Stimulated activated naive CD8-positive, alpha-beta T cell treated with anti-CD3 and anti-CD28 coated beads, Interleukin-15, Interleukin-2, amounts not matched to agents 100 ng/mL and 50 ng/mL, for 24 hours (primary cell): Measurements from ENCODE around the gene DDR2.
"Not testable (repeated sequence)": the region's sequence is repeated elsewhere in the genome, so short reads cannot be mapped to it uniquely, and the experiment has no call there.

ENCODE experiments used
- H3K27ac Mint-ChIP-seq: one replicate; pipeline ENCODE4 v1.8.0; 2021; ENCODE audit warnings: mild to moderate bottlenecking, mixed read lengths
- H3K27me3 Mint-ChIP-seq: one replicate; pipeline ENCODE4 v1.8.0; 2021; ENCODE audit warnings: mixed read lengths
- H3K36me3 Mint-ChIP-seq: one replicate; pipeline ENCODE4 v1.8.0; 2021; ENCODE audit warnings: low read depth, mixed read lengths
- H3K4me1 Mint-ChIP-seq: one replicate; pipeline ENCODE4 v1.8.0; 2021; ENCODE audit warnings: low read depth, mixed read lengths
- H3K4me3 Mint-ChIP-seq: one replicate; pipeline ENCODE4 v1.8.0; 2021; ENCODE audit warnings: mild to moderate bottlenecking, mixed read lengths
- H3K9me3 Mint-ChIP-seq: one replicate; pipeline ENCODE4 v1.8.0; 2021; ENCODE audit warnings: mixed read lengths

DDR2 gene

DNA sequence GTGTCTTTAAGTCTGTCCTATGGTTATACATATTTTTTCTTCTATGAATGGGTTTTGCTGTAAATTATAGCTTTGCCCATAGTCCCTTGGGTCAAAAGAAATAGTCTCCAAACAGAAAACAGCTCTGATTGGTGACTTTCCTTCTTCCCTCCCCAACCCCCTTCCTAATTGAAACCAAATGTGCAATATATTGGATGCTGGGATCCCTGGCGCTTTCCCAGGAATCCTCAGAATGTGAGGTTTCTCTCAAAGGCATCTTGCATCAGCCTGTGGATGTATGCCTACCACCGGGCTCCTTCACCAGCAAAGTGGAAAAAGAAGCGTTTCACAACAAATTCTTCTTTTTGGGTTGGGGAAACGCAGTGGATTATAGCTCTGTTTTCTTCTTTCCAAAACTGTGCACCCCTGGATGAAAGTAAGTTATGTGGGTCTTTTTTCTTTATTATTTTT, at the start of gene DDR2:
Gene DDR2 (plus strand): TSS at position 248 of the 450 bp plus-strand sequence. CDS start 86,600 bp downstream, outside the sequence.
- Mint-ChIP-seq H3K27ac (no peak within 1 kb of the TSS), H3K4me1 (no peaks in the 10 kb centered on the region), H3K4me3 (no peak within 1 kb of the TSS), H3K9me3 (no peaks in the 10 kb centered on the region), H3K27me3 (peaks cover 11% of the 10 kb centered on the region), H3K36me3 (no peaks in the 10 kb centered on the region)

DNA sequence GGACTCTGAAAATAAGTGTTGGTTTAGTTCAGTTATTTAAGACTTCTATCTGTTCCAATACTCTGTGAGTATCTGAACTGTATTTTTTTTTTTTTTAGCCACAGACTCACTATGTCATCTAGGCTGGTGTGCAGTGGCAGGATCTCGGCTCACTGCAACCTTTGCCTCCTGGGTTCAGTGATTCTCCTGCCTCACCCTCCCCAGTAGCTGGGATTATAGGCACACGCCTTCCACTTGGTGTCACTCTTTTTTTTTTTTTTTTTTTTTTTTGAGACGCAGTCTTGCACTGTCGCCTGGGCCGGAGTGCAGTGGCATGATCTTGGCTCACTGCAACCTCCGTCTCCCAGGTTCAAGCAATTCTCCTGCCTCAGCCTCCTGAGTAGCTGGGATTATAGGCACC, 49.4 kb upstream of the DDR2 start:
- not testable (repeated sequence) for H3K4me1 Mint-ChIP-seq, H3K9me3 Mint-ChIP-seq, H3K27ac Mint-ChIP-seq, H3K27me3 Mint-ChIP-seq, H3K4me3 Mint-ChIP-seq
- peaks cover 56% of the 10 kb centered on the region for H3K36me3 Mint-ChIP-seq

DNA sequence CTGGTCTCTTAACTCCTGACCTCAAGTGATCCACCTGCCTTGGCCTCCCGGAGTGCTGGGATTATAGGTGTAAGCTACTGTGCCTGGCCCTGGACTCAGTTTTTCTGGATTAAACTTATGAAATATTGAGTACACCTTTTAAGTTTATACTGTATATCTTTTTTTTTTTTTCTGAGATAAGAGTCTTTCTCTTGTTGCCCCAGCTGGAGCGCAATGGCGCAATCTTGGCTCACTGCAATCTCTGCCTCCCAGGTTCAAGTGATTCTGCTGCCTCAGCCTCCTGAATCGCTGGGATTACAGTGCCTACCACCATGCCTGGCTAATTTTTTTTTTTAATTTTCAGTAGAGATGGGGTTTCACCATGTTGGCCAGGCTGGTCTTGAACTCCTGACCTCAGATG, 47.2 kb upstream of the DDR2 start:
- peaks cover 55% of the 10 kb centered on the region for H3K36me3 Mint-ChIP-seq
- not testable (repeated sequence) for H3K27ac Mint-ChIP-seq

DNA sequence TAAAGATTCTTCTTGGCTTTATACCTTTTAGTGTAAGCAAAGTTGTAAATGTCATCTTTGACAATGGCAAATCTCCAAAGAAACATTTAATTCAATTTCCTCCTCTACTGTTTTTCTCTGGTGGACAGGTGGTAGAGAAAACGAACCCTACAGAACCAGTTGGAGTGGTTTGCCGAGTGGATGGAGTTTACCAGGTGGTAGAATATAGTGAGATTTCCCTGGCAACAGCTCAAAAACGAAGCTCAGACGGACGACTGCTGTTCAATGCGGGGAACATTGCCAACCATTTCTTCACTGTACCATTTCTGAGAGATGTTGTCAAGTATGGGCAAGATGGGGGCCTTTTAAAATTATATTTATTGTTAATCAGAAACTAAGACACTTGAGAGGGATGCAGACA, 44.9 kb upstream of the DDR2 start:
- Mint-ChIP-seq H3K27me3 (no peaks in the 10 kb centered on the region), H3K27ac (no peak overlapping the region), H3K4me3 (no peak overlapping the region), H3K4me1 (no peaks in the 10 kb centered on the region), H3K36me3 (peaks cover 49% of the 10 kb centered on the region), H3K9me3 (no peaks in the 10 kb centered on the region)

More for the DNA sequence above, 47.2 kb upstream of the DDR2 start:
- not testable (repeated sequence) for H3K4me3 Mint-ChIP-seq, H3K27me3 Mint-ChIP-seq, H3K9me3 Mint-ChIP-seq, H3K4me1 Mint-ChIP-seq

DNA sequence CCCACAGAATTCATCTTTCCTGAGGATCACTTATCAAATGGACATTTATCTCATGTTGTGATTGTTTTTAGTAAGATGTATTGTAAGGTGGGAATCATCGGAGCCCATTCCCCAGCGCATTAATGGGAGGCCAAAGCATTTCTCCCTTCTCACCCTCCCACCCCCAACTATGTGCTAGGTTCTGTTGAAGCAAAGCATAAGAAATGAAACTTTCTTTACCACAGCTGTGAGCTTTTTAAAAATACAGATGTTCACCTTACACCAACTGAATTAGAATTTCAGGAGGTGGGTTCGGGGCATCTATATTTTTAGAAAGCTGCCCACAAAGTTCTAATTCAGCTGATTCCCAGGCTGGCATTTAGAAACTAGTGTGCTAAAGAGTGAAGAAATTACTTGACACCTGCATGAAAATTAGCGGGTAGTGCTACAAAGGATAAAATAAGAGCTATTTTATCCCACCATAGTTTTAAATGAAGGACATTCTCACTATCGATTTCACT, 44.5 kb upstream of the DDR2 start:
- no peak overlapping the region for H3K4me3 Mint-ChIP-seq
- H3K27ac Mint-ChIP-seq = no peak overlapping the region
- H3K36me3 Mint-ChIP-seq = peaks cover 51% of the 10 kb centered on the region
- no peaks in the 10 kb centered on the region for H3K27me3 Mint-ChIP-seq
- H3K9me3 Mint-ChIP-seq = no peaks in the 10 kb centered on the region
- H3K4me1 Mint-ChIP-seq = no peaks in the 10 kb centered on the region

DNA sequence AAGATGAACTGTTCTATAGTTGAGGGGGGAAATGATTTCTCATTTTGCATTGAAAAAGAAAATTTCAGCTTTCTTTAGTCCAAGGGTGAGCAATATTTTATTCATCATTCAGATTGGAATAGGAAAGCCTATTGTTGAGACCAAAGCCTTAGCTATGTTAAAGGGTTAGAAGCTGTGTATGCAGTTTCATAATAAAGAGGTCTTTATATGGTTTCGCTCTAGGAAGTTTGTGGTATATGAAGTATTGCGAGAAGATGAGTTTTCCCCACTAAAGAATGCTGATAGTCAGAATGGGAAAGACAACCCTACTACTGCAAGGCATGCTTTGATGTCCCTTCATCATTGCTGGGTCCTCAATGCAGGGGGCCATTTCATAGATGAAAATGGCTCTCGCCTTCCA, 42.2 kb upstream of the DDR2 start:
- no peaks in the 10 kb centered on the region for H3K4me1 Mint-ChIP-seq

DNA sequence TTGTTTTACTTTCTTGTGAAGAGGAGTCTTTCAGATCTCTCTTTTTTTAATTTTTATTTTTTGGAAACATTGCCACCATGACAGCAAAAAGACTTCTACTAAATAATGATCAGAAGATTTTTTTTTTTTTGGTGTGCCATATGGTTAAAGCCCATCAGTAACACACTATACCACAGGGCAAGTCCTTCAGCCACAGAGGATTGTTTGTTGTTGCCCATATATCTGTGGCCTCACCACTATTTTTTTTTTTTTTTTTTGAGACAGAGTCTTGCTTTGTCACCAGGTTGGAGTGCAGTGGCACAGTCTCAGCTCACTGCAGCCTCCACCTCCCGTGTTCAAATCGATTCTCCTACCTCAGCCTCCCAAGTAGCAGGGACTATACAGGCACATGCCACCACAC, 41.6 kb upstream of the DDR2 start:
- Mint-ChIP-seq H3K36me3 (peaks cover 55% of the 10 kb centered on the region), H3K27ac (no peak overlapping the region), H3K4me1 (no peaks in the 10 kb centered on the region), H3K9me3 (no peaks in the 10 kb centered on the region), H3K27me3 (no peaks in the 10 kb centered on the region), H3K4me3 (no peak overlapping the region)

More for the DNA sequence above, 42.2 kb upstream of the DDR2 start:
- H3K4me3 Mint-ChIP-seq = no peak overlapping the region
- H3K9me3 Mint-ChIP-seq = no peaks in the 10 kb centered on the region
- H3K27me3 Mint-ChIP-seq = no peaks in the 10 kb centered on the region
- H3K27ac Mint-ChIP-seq = no peak overlapping the region
- peaks cover 58% of the 10 kb centered on the region for H3K36me3 Mint-ChIP-seq

DNA sequence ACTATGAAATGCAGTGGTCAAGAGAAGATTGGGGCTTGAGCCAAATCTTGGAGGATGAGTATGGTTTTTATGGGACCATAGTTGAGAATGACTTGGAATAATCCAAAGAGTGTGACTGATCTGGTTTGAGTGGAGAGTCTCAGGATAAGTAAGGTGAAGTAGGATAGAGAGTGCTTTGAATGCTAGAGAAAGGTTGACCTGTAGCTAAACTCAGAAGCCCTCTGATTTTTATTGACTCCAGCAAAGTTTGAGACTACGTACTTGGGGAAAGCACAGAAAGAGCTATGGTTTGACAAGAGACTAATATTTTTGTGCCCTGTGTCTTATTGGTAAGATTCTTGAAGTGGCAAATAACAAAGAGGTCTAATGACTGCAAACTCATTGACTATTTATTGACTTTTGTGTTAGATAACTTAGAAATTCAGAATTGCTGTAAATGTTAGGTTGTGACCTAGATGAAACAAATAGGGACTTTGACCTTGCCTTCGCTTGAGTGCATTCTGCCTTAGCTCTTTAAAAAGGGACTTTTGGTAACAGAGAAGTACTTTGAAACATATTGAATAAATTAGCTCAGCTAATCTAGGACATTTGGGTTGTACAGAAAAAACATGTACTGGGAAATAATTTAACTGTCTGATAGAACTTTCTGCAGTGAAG, 35.6 kb upstream of the DDR2 start:
- Mint-ChIP-seq H3K27me3 (no peaks in the 10 kb centered on the region), H3K36me3 (peaks cover 53% of the 10 kb centered on the region), H3K27ac (no peak overlapping the region), H3K4me1 (no peaks in the 10 kb centered on the region), H3K4me3 (no peak overlapping the region), H3K9me3 (no peaks in the 10 kb centered on the region)

DNA sequence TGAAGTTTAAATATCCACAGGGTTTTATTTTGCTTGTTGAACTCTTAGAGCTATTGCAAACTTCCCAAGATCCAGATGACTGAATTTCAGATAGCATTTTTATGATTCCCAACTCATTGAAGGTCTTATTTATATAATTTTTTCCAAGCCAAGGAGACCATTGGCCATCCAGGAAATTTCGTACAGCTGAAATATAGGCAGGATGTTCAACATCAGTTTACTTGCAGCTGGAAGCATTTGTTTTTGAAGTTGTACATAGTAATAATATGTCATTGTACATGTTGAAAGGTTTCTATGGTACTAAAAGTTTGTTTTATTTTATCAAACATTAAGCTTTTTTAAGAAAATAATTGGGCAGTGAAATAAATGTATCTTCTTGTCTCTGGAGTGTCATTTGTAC, 32.8 kb upstream of the DDR2 start:
- H3K36me3 Mint-ChIP-seq = peaks cover 56% of the 10 kb centered on the region
- no peaks in the 10 kb centered on the region for H3K9me3 Mint-ChIP-seq
- no peaks in the 10 kb centered on the region for H3K4me1 Mint-ChIP-seq
- H3K27me3 Mint-ChIP-seq = no peaks in the 10 kb centered on the region
- H3K27ac Mint-ChIP-seq = no peak overlapping the region
- H3K4me3 Mint-ChIP-seq = no peak overlapping the region

DNA sequence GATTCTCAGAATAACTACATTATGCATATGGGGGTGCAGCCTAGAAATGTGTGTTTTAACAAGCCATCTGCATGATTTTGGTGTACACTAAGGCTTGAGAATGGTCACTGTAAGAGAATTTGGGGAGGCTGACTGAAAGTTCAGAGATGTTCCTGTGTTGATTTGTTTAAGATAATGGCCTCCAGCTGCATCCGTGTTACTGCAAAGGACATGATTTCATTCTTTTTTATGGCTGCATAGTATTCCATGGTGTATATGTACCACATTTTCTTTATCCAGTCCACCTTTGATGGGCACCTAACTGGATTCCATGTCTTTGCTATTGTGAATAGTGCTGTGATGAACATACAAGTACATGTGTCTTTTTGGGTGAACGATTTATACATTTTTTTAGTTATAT, 29.1 kb upstream of the DDR2 start:
- H3K9me3 Mint-ChIP-seq, H3K27ac Mint-ChIP-seq, H3K4me3 Mint-ChIP-seq, H3K27me3 Mint-ChIP-seq, H3K4me1 Mint-ChIP-seq: not testable (repeated sequence)
- peaks cover 44% of the 10 kb centered on the region for H3K36me3 Mint-ChIP-seq

DNA sequence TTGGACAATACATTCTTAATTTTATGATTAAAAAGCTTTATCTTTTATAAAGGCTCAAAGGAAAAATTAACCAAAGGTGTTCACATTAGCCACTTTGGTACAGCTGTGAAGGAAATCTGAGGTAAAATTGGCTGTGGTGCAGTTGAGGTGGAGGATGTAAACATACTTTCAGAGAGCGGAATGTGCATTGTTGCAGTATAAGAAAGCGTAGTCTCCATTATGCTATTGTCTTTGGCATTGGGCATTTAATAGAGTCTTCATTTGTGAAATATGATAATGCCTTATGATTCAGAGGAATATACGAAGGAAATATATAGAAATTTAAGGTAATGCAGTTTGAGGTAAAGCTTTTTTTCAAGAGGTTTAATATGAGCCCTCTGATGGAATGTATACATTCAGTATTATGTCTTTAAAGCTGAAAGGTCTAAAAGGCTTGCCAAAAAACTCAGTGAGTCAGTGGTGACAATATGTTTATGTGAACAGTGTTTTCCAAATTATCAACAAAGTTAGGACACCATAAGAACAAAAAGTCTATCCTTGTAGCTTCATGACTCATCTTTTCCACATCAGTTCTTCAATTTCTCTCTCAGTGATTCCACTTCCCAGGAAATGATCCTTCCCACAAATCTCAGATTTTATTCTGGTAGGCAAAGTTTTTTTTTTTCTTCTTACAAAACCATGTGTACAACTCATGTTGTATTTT, 26.9 kb upstream of the DDR2 start:
- Mint-ChIP-seq H3K4me3 (no peak overlapping the region), H3K27ac (no peak overlapping the region), H3K9me3 (no peaks in the 10 kb centered on the region), H3K36me3 (peaks cover 35% of the 10 kb centered on the region), H3K27me3 (no peaks in the 10 kb centered on the region), H3K4me1 (no peaks in the 10 kb centered on the region)

DNA sequence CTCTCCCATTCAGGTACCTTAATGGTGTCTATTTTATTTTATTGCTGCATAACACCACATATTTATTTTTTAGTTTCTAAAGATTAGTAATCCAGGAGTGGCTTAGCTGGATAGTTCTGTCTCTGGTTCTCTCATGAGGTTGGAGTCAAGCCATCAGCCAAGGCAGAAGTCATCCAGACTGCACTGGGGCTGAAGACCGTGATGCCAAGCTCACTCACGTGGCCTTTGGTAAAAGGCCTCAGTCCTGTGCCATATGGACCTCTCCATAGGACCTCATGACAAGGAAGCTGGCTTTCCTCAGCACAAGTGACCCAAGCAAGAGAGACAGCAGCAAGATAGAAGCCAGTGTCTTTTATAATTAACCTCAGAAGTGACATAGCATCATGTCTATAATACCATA, 23.0 kb upstream of the DDR2 start:
- Mint-ChIP-seq H3K4me1 (peaks cover 5% of the 10 kb centered on the region), H3K36me3 (peaks cover 8% of the 10 kb centered on the region), H3K4me3 (no peak overlapping the region), H3K27me3 (no peaks in the 10 kb centered on the region), H3K27ac (no peak overlapping the region), H3K9me3 (no peaks in the 10 kb centered on the region)

DNA sequence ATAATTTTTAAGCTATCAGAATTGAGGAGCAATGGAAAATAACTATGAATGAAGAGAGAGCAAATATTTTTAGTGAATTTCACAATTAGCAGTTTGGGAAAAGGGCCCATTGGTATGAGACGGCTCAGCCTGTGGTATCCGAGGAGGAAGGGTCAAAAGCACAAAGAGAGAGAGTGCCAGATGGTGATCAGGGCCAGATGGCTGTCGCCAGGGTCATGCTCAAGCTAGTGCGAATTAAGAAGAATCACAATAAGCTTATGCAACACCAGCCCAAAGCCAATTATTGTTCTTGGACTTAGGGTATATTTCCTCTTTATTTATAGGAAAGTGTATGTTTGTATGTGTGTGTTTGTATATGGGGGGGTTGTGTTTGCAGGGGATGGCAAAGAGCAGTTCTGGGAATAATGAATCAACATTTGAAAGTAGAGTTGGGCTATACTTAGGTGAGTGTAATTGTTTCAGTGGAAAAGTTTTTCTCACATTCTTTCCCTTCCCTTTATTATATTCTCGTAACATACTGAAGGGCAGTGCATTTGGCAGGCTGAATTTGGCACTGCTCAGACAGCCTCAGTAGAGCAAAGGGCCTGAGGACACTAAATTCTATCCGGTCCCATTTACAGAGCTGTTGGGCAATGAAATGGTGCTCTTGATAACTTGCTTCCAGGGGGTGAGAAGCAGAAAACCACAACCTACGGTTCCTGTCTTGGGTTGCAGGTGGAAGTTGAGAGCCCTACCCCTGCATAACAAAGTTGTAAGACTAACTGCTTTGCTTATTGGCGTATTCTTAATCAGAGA, 19.5 kb upstream of the DDR2 start:
- peaks cover 5% of the 10 kb centered on the region for H3K4me1 Mint-ChIP-seq
- no peak overlapping the region for H3K27ac Mint-ChIP-seq
- peaks cover 10% of the 10 kb centered on the region for H3K9me3 Mint-ChIP-seq
- H3K4me3 Mint-ChIP-seq = no peak overlapping the region
- peaks cover 20% of the 10 kb centered on the region for H3K36me3 Mint-ChIP-seq
- no peaks in the 10 kb centered on the region for H3K27me3 Mint-ChIP-seq

DNA sequence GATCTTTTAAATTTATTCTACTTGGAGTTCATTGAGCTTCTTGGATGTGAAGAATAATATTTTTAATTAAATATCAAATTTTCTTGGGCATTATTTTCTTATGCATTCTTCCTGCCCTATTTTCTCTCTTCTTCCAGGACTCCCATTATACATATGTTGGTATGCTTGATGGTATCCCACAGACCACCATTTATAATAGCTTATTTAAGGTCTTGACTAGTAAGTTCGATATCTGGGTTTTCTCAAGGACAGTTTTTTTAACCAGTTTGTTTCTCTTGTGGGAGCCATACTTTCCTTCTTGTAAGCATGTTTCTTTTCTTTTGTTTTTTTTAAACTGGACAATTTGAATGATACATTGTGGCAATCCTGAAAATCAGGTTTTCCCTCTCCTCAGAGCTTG, 15.4 kb upstream of the DDR2 start:
- peaks cover 5% of the 10 kb centered on the region for H3K4me1 Mint-ChIP-seq
- H3K27ac Mint-ChIP-seq = no peak overlapping the region
- H3K4me3 Mint-ChIP-seq = no peak overlapping the region
- no peaks in the 10 kb centered on the region for H3K27me3 Mint-ChIP-seq
- peaks cover 10% of the 10 kb centered on the region for H3K9me3 Mint-ChIP-seq
- peaks cover 15% of the 10 kb centered on the region for H3K36me3 Mint-ChIP-seq

DNA sequence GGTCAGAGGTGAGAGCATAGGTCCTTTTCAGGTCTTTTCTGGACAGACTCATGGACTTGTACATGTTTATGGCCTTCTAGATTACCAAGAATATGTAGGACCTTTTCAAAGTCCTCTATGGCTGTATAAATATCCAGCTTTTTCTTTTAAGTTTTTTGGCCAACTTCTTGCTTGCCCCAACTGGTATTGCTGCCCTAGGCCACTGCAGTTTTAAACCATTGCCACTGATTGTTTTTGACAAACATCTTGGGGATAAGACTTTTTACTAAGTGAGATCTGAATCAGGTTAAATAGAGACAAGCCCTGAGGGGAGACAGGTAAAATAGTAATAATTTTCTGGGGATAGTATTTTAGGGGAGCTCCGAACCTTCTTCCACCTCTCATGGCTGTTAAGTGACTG, 14.8 kb upstream of the DDR2 start:
- H3K36me3 Mint-ChIP-seq = peaks cover 15% of the 10 kb centered on the region
- H3K4me1 Mint-ChIP-seq = peaks cover 5% of the 10 kb centered on the region
- no peak overlapping the region for H3K27ac Mint-ChIP-seq
- no peaks in the 10 kb centered on the region for H3K27me3 Mint-ChIP-seq
- H3K9me3 Mint-ChIP-seq = peaks cover 10% of the 10 kb centered on the region
- H3K4me3 Mint-ChIP-seq = no peak overlapping the region
